Subcutaneous abdominal adipose tissue (tissue), 5 donors: ENCODE results near the gene RPAIN.

Experiments
- H3K27ac ChIP-seq: one replicate; pipeline ENCODE4 v1.7.0; 2013; ENCODE audit warnings: low read depth, mild to moderate bottlenecking, inconsistent platforms, low read length, moderate library complexity
- H3K27me3 ChIP-seq, 5 donors: one replicate each; pipeline ENCODE4 v1.7.0; 2013; ENCODE audit warnings: low read length in 5 of 5, inconsistent platforms in 1 of 5; ENCODE audit not compliant: control insufficient read depth in 5 of 5, insufficient read depth in 4 of 5
- H3K36me3 ChIP-seq, 5 donors: one replicate each; pipeline ENCODE4 v1.7.0; 2013; ENCODE audit warnings: low read length in 5 of 5; ENCODE audit not compliant: control insufficient read depth in 5 of 5, insufficient read depth in 5 of 5
- H3K4me1 ChIP-seq, 5 donors: one replicate each; pipeline ENCODE4 v1.7.0; 2013; ENCODE audit warnings: low read length in 5 of 5, mild to moderate bottlenecking in 3 of 5, moderate library complexity in 1 of 5; ENCODE audit not compliant: control insufficient read depth in 5 of 5, insufficient read depth in 5 of 5
- H3K4me3 ChIP-seq, 5 donors: one replicate each; pipeline ENCODE4 v1.7.0; 2013; ENCODE audit warnings: low read length in 5 of 5, low read depth in 1 of 5
- H3K9ac ChIP-seq, 5 donors: one replicate each; pipeline ENCODE4 v1.7.0; 2013; ENCODE audit warnings: low read length in 5 of 5, mild to moderate bottlenecking in 4 of 5, moderate library complexity in 3 of 5
- H3K9me3 ChIP-seq, 5 donors: one replicate each; pipeline ENCODE4 v1.7.0; 2013; ENCODE audit warnings: low read length in 5 of 5; ENCODE audit not compliant: control insufficient read depth in 5 of 5
- donor health status: healthy.
- donor health status: healthy.
- donor health status: healthy.
- donor health status: healthy.
- donor health status: healthy.

The RPAIN gene

GRCh38 chr17:5439446-5439764 is 19.4 kb downstream of the RPAIN start:
- H3K27me3 ChIP-seq = no peaks in the 10 kb centered on the region
- peak overlapping the region; percentile 79 for H3K27ac ChIP-seq
- H3K4me3 ChIP-seq = peak overlapping the region; percentile 64 to 94 (median 85)
- peaks cover 4 to 44% (median 25%) of the 10 kb centered on the region in 5 donors for H3K36me3 ChIP-seq
- H3K4me1 ChIP-seq = peaks cover 0 to 22% (median 18%) of the 10 kb centered on the region in 5 donors
- H3K9ac ChIP-seq = peak overlapping the region; percentile 71 to 91 (median 85)
- no peaks in the 10 kb centered on the region for H3K9me3 ChIP-seq

GRCh38 chr17:5443728-5444127 is 23.7 kb downstream of the RPAIN start:
- peaks cover 5 to 54% (median 40%) of the 10 kb centered on the region in 5 donors for H3K36me3 ChIP-seq
- no peak overlapping the region for H3K9ac ChIP-seq
- no peaks in the 10 kb centered on the region for H3K9me3 ChIP-seq
- peaks cover 0 to 6% (median 6%) of the 10 kb centered on the region in 5 donors for H3K4me1 ChIP-seq
- H3K4me3 ChIP-seq = no peak overlapping the region
- H3K27ac ChIP-seq = no peak overlapping the region
- no peaks in the 10 kb centered on the region for H3K27me3 ChIP-seq

- H3K9ac ChIP-seq = no peak overlapping the region
- H3K27me3 ChIP-seq = no peaks in the 10 kb centered on the region
- peaks cover 5 to 56% (median 42%) of the 10 kb centered on the region in 5 donors for H3K36me3 ChIP-seq
- no peak overlapping the region for H3K4me3 ChIP-seq
- H3K4me1 ChIP-seq = peaks cover 0 to 5% (median 5%) of the 10 kb centered on the region in 5 donors
- H3K27ac ChIP-seq = no peak overlapping the region
- no peaks in the 10 kb centered on the region for H3K9me3 ChIP-seq
Observed at GRCh38 chr17:5444209-5444608, 24.2 kb downstream of the RPAIN start.

- H3K36me3 ChIP-seq = peaks cover 16 to 72% (median 58%) of the 10 kb centered on the region in 5 donors
Observed at GRCh38 chr17:5446786-5447185, 26.8 kb downstream of the RPAIN start.

GRCh38 chr17:5464717-5465507 is 44.9 kb downstream of the RPAIN start:
- H3K4me3 ChIP-seq = no peak overlapping the region

More at GRCh38 chr17:5446786-5447185, 26.8 kb downstream of the RPAIN start:
- H3K9me3 ChIP-seq = no peaks in the 10 kb centered on the region
- H3K9ac ChIP-seq = no peak overlapping the region
- no peak overlapping the region for H3K4me3 ChIP-seq
- H3K27me3 ChIP-seq = no peaks in the 10 kb centered on the region
- H3K27ac ChIP-seq = no peak overlapping the region
- no peaks in the 10 kb centered on the region for H3K4me1 ChIP-seq

DNA sequence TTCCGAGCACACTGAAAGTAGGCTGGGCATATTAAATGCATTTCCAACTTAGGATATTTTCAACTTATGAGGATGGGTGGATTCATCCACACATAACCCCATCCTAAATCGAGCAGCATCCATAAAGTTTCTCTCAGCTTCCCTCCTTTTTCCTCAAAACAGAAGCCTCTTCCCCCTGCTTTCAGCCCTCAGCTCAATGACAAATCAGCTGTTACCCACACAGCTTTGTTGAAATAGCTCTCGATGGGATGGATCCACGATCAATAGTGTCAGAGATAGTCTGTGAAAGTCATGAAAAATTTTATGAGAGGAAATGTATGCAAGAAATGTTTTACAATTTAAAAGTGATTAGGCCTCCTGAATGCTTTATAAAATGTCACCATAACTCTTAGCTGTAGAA is 46.3 kb downstream of the RPAIN start:
- H3K4me3 ChIP-seq = no peak overlapping the region
- no peak overlapping the region for H3K9ac ChIP-seq
- H3K9me3 ChIP-seq = no peaks in the 10 kb centered on the region
- peaks cover 4 to 27% (median 21%) of the 10 kb centered on the region in 5 donors for H3K4me1 ChIP-seq
- no peaks in the 10 kb centered on the region for H3K27me3 ChIP-seq
- peaks cover 0 to 7% (median 5%) of the 10 kb centered on the region in 5 donors for H3K36me3 ChIP-seq
- no peak overlapping the region for H3K27ac ChIP-seq

More at GRCh38 chr17:5464717-5465507, 44.9 kb downstream of the RPAIN start:
- Histone ChIP-seq H3K36me3 (peaks cover 0 to 18% (median 15%) of the 10 kb centered on the region in 5 donors), H3K4me1 (peaks cover 4 to 27% (median 21%) of the 10 kb centered on the region in 5 donors), H3K27ac (no peak overlapping the region), H3K9me3 (no peaks in the 10 kb centered on the region), H3K27me3 (no peaks in the 10 kb centered on the region), H3K9ac (no peak overlapping the region)

GRCh38 chr17:5467416-5467815 is 47.4 kb downstream of the RPAIN start:
- H3K36me3 ChIP-seq = peaks cover 0 to 10% (median 6%) of the 10 kb centered on the region in 5 donors
- no peak overlapping the region for H3K27ac ChIP-seq
- H3K27me3 ChIP-seq = no peaks in the 10 kb centered on the region
- peak overlapping the region; percentile 86 to 95 (median 90) for H3K4me3 ChIP-seq
- H3K4me1 ChIP-seq = peaks cover 4 to 27% (median 21%) of the 10 kb centered on the region in 5 donors
- no peaks in the 10 kb centered on the region for H3K9me3 ChIP-seq
- peak overlapping the region; percentile 76 to 92 (median 88) for H3K9ac ChIP-seq

GRCh38 chr17:5468075-5468473 is 48.1 kb downstream of the RPAIN start:
- peak overlapping the region; percentile 86 to 95 (median 90) for H3K4me3 ChIP-seq
- H3K27me3 ChIP-seq = no peaks in the 10 kb centered on the region
- peaks cover 4 to 27% (median 21%) of the 10 kb centered on the region in 5 donors for H3K4me1 ChIP-seq
- H3K9ac ChIP-seq = peak overlapping the region; percentile 76 to 92 (median 88)
- H3K27ac ChIP-seq = peak overlapping the region; percentile 48
- H3K36me3 ChIP-seq = peaks cover 2 to 15% (median 10%) of the 10 kb centered on the region in 5 donors
- H3K9me3 ChIP-seq = no peaks in the 10 kb centered on the region

- Histone ChIP-seq H3K9me3 (no peaks in the 10 kb centered on the region), H3K27ac (no peak overlapping the region), H3K27me3 (no peaks in the 10 kb centered on the region), H3K9ac (no peak overlapping the region), H3K4me1 (peaks cover 4 to 17% (median 16%) of the 10 kb centered on the region in 5 donors), H3K4me3 (no peak overlapping the region), H3K36me3 (peaks cover 24 to 49% (median 40%) of the 10 kb centered on the region in 5 donors)
Observed at GRCh38 chr17:5472511-5472910, 52.5 kb downstream of the RPAIN start.

- Histone ChIP-seq H3K4me1 (peaks cover 0 to 7% (median 5%) of the 10 kb centered on the region in 5 donors), H3K9me3 (no peaks in the 10 kb centered on the region), H3K36me3 (peaks cover 34 to 63% (median 53%) of the 10 kb centered on the region in 5 donors), H3K27ac (no peak overlapping the region), H3K27me3 (no peaks in the 10 kb centered on the region), H3K4me3 (no peak overlapping the region), H3K9ac (no peak overlapping the region)
Observed at GRCh38 chr17:5473906-5474305, 53.9 kb downstream of the RPAIN start.
